SK-N-SH treated with all-trans-retinoic acid at 6 μM for 48 hours (cell line): ENCODE results near the gene ELOVL6.

ENCODE experiments used
- CSDC2 ChIP-seq: fragments of 250-450 bp; sonication (Bioruptor Pico); IDR thresholded peaks from 2 replicates; pipeline ENCODE4 v1.5.0; 2020; ENCODE audit warnings: mild to moderate bottlenecking, moderate library complexity
- CSRNP3 ChIP-seq: fragments of 250-450 bp; sonication (Bioruptor Pico); IDR thresholded peaks from 2 replicates; pipeline ENCODE4 v1.5.1; 2021; ENCODE audit warnings: mild to moderate bottlenecking, moderate library complexity
- PATZ1 ChIP-seq: fragments of 250-450 bp; sonication (Bioruptor Pico); IDR thresholded peaks from 2 replicates; pipeline ENCODE4 v1.8.0; 2020; ENCODE audit warnings: mild to moderate bottlenecking, moderate library complexity, borderline replicate concordance
- PPARA ChIP-seq: fragments of 250-450 bp; sonication (Bioruptor Pico); IDR thresholded peaks from 2 replicates; pipeline ENCODE4 v1.5.0; 2020; ENCODE audit warnings: mild to moderate bottlenecking, borderline replicate concordance
- RARB ChIP-seq: fragments of 250-450 bp; sonication (Bioruptor Pico); IDR thresholded peaks from 2 replicates; pipeline ENCODE4 v1.8.0; 2021; ENCODE audit warnings: mild to moderate bottlenecking, moderate library complexity
- ZFP3 ChIP-seq: fragments of 250-450 bp; sonication (Bioruptor Pico); IDR thresholded peaks from 2 replicates; pipeline ENCODE4 v1.5.0; 2020; ENCODE audit warnings: mild to moderate bottlenecking, moderate library complexity
- ZFP30 ChIP-seq: fragments of 450-650 bp; formaldehyde crosslinking; IDR thresholded peaks from 2 replicates; pipeline ENCODE4 v1.5.0; 2022; ENCODE audit warnings: mild to moderate bottlenecking, moderate library complexity
- TF ChIP-seq, protein P1 (sequence below): fragments of 250-450 bp; sonication (Bioruptor Pico); IDR thresholded peaks from 2 replicates; pipeline ENCODE4 v1.8.0; 2021; ENCODE audit warnings: low read depth, mild to moderate bottlenecking, moderate library complexity, borderline replicate concordance

DNA sequence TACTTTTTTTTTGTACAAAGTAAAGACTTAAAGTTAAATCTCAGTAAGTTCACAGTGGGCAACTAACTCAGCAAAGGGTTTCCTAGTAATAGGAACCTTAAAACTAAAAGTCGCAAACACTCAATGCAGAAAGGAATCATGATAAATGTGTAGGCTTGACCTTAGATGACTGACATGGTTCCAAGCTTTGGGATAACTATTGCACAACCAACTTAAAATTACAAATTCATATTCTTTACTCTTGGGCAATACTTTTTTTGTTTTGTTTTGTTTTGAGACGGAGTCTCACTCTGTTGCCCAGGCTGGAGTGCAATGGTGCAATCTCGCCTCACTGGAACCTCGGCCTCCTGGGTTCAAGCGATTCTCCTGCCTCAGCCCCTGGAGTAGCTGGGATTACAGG lies 8.2 kb downstream of the ELOVL6 start:
- no peak for TF ChIP-seq ZFP30 (CRISPR knock-in tag)
- no peak for TF ChIP-seq PATZ1 (CRISPR knock-in tag)
- TF ChIP-seq, protein P1, sequence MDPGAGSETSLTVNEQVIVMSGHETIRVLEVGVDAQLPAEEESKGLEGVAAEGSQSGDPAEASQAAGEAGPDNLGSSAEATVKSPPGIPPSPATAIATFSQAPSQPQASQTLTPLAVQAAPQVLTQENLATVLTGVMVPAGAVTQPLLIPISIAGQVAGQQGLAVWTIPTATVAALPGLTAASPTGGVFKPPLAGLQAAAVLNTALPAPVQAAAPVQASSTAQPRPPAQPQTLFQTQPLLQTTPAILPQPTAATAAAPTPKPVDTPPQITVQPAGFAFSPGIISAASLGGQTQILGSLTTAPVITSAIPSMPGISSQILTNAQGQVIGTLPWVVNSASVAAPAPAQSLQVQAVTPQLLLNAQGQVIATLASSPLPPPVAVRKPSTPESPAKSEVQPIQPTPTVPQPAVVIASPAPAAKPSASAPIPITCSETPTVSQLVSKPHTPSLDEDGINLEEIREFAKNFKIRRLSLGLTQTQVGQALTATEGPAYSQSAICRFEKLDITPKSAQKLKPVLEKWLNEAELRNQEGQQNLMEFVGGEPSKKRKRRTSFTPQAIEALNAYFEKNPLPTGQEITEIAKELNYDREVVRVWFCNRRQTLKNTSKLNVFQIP (CRISPR knock-in tag): no peak
- no peak for TF ChIP-seq PPARA (CRISPR knock-in tag)
- no peak for TF ChIP-seq RARB
- TF ChIP-seq ZFP3 (CRISPR knock-in tag): no peak
- TF ChIP-seq CSRNP3: no peak
- TF ChIP-seq CSDC2 (CRISPR knock-in tag): no peak
